A549 treated with RU486 at 1 μM for 4 hours (cell line): ENCODE results near the gene DDX56. TPM values are rescaled to one million over a fixed set of nuclear protein-coding genes. Genes with fewer than 3 reads are reported as not detected.

Experiments used
- total RNA-seq: library from RNA; stranded (reverse); fragments of 200-300 nt; extraction: Qiagen RNA extraction; gene quantifications from 5 replicates; pipeline ENCODE4 v1.2.3, GENCODE V29; 2022; ENCODE audit warnings: low read depth

Gene DDX56, protein sequence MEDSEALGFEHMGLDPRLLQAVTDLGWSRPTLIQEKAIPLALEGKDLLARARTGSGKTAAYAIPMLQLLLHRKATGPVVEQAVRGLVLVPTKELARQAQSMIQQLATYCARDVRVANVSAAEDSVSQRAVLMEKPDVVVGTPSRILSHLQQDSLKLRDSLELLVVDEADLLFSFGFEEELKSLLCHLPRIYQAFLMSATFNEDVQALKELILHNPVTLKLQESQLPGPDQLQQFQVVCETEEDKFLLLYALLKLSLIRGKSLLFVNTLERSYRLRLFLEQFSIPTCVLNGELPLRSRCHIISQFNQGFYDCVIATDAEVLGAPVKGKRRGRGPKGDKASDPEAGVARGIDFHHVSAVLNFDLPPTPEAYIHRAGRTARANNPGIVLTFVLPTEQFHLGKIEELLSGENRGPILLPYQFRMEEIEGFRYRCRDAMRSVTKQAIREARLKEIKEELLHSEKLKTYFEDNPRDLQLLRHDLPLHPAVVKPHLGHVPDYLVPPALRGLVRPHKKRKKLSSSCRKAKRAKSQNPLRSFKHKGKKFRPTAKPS
- total RNA-seq, result 105 to 160 TPM (median 125 TPM) in 5 replicates

DNA sequence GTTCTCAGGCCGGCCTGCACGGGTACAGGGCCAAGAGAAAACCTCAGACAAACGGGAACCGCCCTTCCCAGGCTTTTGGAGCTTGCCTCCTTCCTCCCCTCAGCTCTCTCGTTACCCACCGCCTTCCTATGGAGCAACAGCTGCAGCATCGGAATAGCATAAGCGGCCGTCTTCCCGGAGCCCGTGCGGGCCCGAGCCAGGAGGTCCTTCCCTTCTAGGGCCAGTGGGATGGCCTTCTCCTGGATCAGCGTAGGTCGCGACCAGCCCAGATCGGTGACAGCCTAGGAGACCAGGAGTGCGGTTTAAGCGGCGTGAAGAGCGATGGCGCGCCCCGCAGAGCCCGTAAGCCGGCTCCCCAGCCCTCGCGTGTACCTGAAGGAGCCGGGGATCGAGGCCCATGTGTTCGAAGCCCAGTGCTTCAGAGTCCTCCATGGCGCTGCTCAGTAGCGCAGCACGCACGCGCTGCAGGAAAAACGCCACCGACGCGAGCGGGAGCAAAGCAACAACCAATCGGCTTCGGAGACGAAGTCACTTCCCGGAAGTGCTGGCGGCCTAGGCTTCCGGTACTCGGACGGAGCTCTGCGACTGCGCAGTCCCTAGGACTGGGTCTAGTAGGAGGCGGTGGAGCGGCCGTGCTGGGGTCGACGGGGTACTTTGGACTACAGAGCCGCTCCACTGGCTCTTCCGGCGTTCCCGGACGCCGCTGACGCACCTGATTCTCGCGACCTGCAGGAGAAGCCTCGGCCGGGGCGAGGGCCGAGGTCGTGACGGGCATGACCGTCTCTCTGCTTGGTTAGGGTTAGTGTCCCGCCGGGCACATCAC lies at the start of gene DDX56:
TSS of gene DDX56 (minus strand) at position 445 of the 823 bp plus-strand sequence. CDS start at position 432, 13 bp downstream.

DNA sequence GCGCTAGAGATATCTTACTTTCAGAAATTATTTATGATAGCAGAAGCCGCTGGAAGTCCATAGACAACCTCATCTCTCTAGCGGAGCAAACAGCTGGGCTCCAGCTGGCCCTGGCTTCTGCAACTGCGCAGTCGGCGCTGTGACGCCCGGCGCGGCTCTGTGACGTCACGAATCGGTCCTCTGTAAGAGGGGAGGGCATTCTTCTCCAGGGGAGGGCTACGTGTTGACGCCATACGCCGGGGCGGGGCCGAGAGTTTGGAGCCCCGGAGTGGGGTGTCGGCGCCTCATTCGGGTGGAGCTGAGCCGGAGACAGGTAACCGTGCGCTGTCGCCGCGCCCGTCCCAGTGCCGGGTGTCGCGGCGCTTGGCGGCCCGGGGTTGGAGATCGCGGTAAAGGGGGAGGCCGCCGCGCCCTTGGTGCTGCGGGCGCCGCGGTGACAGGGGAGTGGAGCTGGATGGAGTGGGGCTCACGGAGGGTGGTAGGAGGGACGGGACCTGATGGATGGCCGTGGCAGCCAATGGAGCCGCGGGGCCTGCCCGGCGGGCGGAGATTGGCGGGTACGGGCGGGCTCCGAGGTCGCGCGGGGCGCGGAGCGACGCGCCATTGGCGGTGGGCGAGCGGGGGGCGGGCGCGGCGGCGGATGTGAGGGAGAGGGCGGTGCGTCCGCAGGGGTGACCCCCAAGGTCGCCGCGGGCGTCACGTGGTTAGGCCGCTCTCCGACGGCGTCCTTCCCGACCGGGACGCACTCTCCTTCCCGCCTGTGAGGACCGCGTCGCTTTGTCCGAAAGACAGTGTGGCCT lies 32.8 kb upstream of the DDX56 start, which contains the start of gene OGDH:
TSS of gene OGDH (plus strand) at position 287 of the 800 bp plus-strand sequence. CDS start 17,717 bp downstream, outside the sequence.

DNA sequence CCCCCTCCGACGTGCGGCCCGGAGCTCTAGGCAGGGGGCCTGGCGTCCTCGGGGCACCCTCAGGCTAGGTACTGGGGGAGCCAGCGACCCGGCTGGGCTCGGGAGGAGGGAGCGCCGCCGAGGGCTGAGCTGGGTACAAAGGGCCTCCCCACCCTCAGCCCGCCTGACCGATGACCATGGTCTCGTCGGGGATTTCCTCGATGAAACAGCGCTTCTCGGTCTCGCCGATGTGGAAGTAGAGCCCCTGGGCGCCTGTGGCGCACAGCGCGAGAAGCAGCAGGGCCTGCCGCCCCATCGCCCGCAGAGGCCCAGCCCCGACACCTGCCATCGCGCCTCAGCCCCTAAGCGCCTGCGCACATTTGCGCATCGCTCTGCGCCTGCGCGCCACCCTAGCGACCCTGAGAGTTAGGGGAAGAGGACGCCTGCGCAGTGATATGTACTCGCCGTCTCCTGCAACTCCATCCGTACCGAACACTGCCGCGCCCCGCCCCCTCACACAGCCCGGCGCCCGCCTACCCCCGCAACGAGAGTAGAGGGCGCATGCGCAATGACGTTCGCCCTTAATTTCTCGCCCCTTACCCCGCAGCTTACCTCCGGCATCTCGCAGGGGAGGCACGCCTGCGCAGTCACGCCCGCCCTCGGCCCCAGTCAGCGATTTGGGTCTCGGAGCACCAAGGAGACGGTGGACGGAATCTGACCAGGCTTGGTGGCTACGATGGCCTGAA lies 8.3 kb upstream of the DDX56 start, which contains the start of gene TMED4:
TSS of gene TMED4 (minus strand) at position 353 of the 725 bp plus-strand sequence. CDS start at position 328, 25 bp downstream.

DNA sequence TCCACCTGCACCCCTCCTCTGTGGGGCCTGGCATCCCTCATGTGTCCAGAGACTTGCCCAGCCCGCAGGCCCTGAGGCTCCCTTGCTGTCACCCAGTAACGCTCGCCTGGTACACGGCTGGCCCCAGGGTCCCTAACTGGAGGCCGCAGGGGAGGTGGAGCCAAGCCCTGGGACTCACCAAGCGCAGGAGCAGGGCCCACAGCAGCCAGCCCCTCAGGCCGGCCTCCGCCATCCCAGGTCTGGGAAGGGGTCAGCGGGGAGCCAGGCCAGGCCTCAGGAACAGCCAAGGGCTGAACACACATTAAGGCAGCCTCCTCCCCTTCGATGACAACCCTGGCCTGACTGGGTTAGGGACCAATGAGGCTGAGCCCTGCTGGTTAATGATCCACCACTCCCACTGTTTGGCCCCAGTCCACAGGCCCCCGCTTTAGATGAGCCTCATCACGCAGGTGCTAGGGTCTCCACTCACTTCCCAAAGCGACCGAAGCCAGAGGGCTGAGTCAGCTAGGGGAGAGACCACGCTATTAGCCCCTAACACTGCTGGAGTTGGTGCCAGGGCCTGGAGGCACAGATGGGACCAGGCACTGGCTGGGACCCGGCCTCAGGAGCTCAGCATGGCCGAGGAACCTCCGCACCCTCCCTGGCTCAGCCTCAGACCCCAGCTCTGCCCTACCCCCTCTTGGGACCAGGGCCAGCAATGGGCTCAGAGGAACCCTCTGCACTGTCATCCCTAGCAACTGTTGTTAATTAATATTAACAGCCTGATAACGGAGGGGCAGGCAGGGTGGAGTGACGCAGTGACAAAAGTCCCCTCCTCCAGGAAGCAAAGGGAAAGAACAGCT lies 32.5 kb downstream of the DDX56 start, which contains the start of gene NPC1L1:
TSS of gene NPC1L1 (minus strand) at position 303 of the 842 bp plus-strand sequence. CDS start at position 232, 71 bp downstream.

Other genes with a start within 250 kb of the DDX56 start
- gene CAMK2B, start 248.3 kb downstream of the DDX56 start, total RNA-seq, result 0.09 to 0.46 TPM (median 0.29 TPM) in 5 replicates
- gene NUDCD3, start 83.2 kb downstream of the DDX56 start, total RNA-seq, result 46.4 to 55.1 TPM (median 50.4 TPM) in 5 replicates
- 0.05 to 0.14 TPM (median 0.06 TPM) in 5 replicates for gene NPC1L1, start 32.6 kb downstream of the DDX56 start, total RNA-seq
- gene TMED4, start 8.3 kb upstream of the DDX56 start, total RNA-seq, result 44.7 to 54.7 TPM (median 50.0 TPM) in 5 replicates
- gene OGDH, start 32.7 kb upstream of the DDX56 start, total RNA-seq, result 25.8 to 28.8 TPM (median 27.5 TPM) in 5 replicates
- 21.0 to 36.2 TPM (median 30.9 TPM) in 5 replicates for gene ZMIZ2, start 174.9 kb upstream of the DDX56 start, total RNA-seq
- gene PPIA, start 222.8 kb upstream of the DDX56 start, total RNA-seq, result 4,931 to 6,299 TPM (median 5,230 TPM) in 5 replicates